ENCODE results near the gene PPP1R36.

- TF ChIP-seq CTCF (IDR thresholded peaks at IDR 0.05), result no peak
- TF ChIP-seq ZFX (IDR thresholded peaks at IDR 0.05; ENCODE audit: borderline replicate concordance), result no peak
These were observed 30.7 kb downstream of the PPP1R36 start for GRCh38 chr14:64580467-64580866.
